HepG2 (cell line): ENCODE results near the gene MME.

Experiments used
- HNRNPUL1 ChIP-seq: fragments of 200-400 bp; formaldehyde crosslinking; IDR thresholded peaks from 2 replicates; pipeline ENCODE4 v1.6.1; 2017; ENCODE audit warnings: low read depth, mild to moderate bottlenecking, low read length, moderate library complexity
- ZNF253 ChIP-seq: sonication (generic); formaldehyde crosslinking; IDR thresholded peaks from 2 replicates; pipeline ENCODE4 v1.8.0; 2022; ENCODE audit warnings: mild to moderate bottlenecking, missing genetic modification reagents, borderline replicate concordance
- ZNF784 ChIP-seq: sonication (generic); formaldehyde crosslinking; IDR thresholded peaks from 2 replicates; pipeline ENCODE4 v1.5.1; 2020; ENCODE audit warnings: missing genetic modification reagents, mild to moderate bottlenecking, borderline replicate concordance
- ZNF850 ChIP-seq: sonication (generic); formaldehyde crosslinking; conservative IDR thresholded peaks from 2 replicates; pipeline ENCODE4 v1.9.0; 2021; ENCODE audit warnings: mild to moderate bottlenecking, missing genetic modification reagents

DNA sequence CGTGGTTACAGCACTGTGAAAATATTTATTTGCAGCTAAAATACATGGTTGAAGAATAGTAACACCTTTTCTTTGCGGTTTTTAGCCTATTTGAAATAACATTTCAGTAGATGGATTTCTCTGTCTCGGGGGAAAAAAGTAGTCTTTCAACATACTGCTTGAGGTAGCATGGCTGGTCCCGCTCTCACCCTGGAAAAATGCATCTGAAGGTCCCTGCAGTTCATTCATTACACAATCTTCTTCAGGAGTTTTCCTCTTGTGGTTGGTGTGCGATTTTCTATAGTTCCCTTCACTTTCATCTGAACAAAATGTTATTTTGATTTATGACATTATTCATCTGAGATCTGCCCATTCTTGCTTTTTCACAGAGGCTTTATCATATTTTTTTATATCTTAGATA lies 137.5 kb downstream of the MME start:
- TF ChIP-seq ZNF850 (CRISPR knock-in tag) (no peak), ZNF784 (CRISPR knock-in tag) (no peak), ZNF253 (CRISPR knock-in tag) (no peak), HNRNPUL1 (no peak)
